Mesenchymal stem cell (in vitro differentiated cells and primary cell): ENCODE data around the gene EGFL8.

Experiments
- DNase-seq: peaks from one replicate; pipeline ENCODE4 v3.0.0-alpha.2; 2013
- H2AFZ ChIP-seq: one replicate; pipeline ENCODE4 v1.6.1; 2013; ENCODE audit warnings: low read depth, mild to moderate bottlenecking, control low read depth, inconsistent platforms, low read length, moderate library complexity
- H2AK5ac ChIP-seq: 2 replicates; pipeline ENCODE4 v1.6.1; 2013; ENCODE audit warnings: low read length, moderate library complexity, mild to moderate bottlenecking, inconsistent platforms; ENCODE audit not compliant: severe bottlenecking
- H2BK120ac ChIP-seq: one replicate; pipeline ENCODE4 v1.6.1; 2013; ENCODE audit warnings: low read depth, mild to moderate bottlenecking, inconsistent platforms, low read length, moderate library complexity
- H2BK12ac ChIP-seq, 2 experiments: one replicate each; pipeline ENCODE4 v1.6.1; 2013; ENCODE audit warnings: inconsistent platforms in 2 of 2, low read length in 2 of 2, mild to moderate bottlenecking in 2 of 2, moderate library complexity in 2 of 2, control low read depth in 1 of 2
- H2BK15ac ChIP-seq: one replicate; pipeline ENCODE4 v1.6.1; 2013; ENCODE audit warnings: mild to moderate bottlenecking, low read depth, inconsistent platforms; ENCODE audit not compliant: poor library complexity, severe bottlenecking
- H2BK5ac ChIP-seq: 2 replicates; pipeline ENCODE4 v1.6.1; 2013; ENCODE audit warnings: low read depth, mild to moderate bottlenecking, low read length, control low read depth, inconsistent platforms; ENCODE audit not compliant: poor library complexity, severe bottlenecking
- H3K14ac ChIP-seq, 2 experiments: one replicate each; pipeline ENCODE4 v1.6.1; 2013; ENCODE audit warnings: inconsistent platforms in 2 of 2, low read length in 2 of 2, control low read depth in 1 of 2, mild to moderate bottlenecking in 1 of 2, moderate library complexity in 1 of 2
- H3K18ac ChIP-seq, 2 experiments: one replicate each; pipeline ENCODE4 v1.6.1; 2013; ENCODE audit warnings: inconsistent platforms in 2 of 2, low read length in 2 of 2, control low read depth in 1 of 2, low read depth in 1 of 2, mild to moderate bottlenecking in 1 of 2
- H3K23ac ChIP-seq, 2 experiments: one replicate each; pipeline ENCODE4 v1.6.1; 2013; ENCODE audit warnings: inconsistent platforms in 2 of 2, low read length in 2 of 2, mild to moderate bottlenecking in 2 of 2, moderate library complexity in 2 of 2, control low read depth in 1 of 2
- H3K27ac ChIP-seq: 2 replicates; pipeline ENCODE4 v1.5.1; 2013; ENCODE audit warnings: mild to moderate bottlenecking, moderate library complexity, low read length, control low read depth, inconsistent platforms; ENCODE audit not compliant: poor library complexity, severe bottlenecking
- H3K27me3 ChIP-seq, 2 experiments: 2 replicates each; pipeline versions ENCODE4 v1.6.1 to v1.7.0; 2013; ENCODE audit warnings: low read length in 2 of 2, mild to moderate bottlenecking in 2 of 2, moderate library complexity in 2 of 2, control low read depth in 1 of 2, inconsistent platforms in 1 of 2; ENCODE audit not compliant: control insufficient read depth in 1 of 2, insufficient read depth in 1 of 2
- H3K36me3 ChIP-seq, 2 experiments: 2 replicates each; pipeline versions ENCODE4 v1.6.1 to v1.7.0; 2013; ENCODE audit warnings: low read length in 2 of 2, control low read depth in 1 of 2, inconsistent platforms in 1 of 2, low read depth in 1 of 2, mild to moderate bottlenecking in 1 of 2; ENCODE audit not compliant: insufficient read depth in 2 of 2, control insufficient read depth in 1 of 2
- H3K4ac ChIP-seq, 2 experiments: one replicate each; pipeline ENCODE4 v1.6.1; 2013; ENCODE audit warnings: inconsistent platforms in 2 of 2, low read length in 2 of 2, mild to moderate bottlenecking in 2 of 2, moderate library complexity in 2 of 2, control low read depth in 1 of 2, low read depth in 1 of 2
- H3K4me1 ChIP-seq: 2 replicates; pipeline ENCODE4 v1.6.1; 2013; ENCODE audit warnings: low read depth, low read length, control low read depth; ENCODE audit not compliant: control insufficient read depth, insufficient read depth
- H3K4me2 ChIP-seq: 2 replicates; pipeline ENCODE4 v1.6.1; 2013; ENCODE audit warnings: low read length, mild to moderate bottlenecking, inconsistent platforms; ENCODE audit not compliant: poor library complexity, severe bottlenecking
- H3K4me3 ChIP-seq, 2 experiments: 2 replicates each; pipeline versions ENCODE4 v1.5.1 to v1.7.0; 2013; ENCODE audit warnings: low read length in 2 of 2, mild to moderate bottlenecking in 2 of 2, control low read depth in 1 of 2, low read depth in 1 of 2; ENCODE audit not compliant: insufficient read depth in 1 of 2
- H3K79me1 ChIP-seq: replicated peaks from 2 replicates; pipeline ENCODE4 v1.6.1; 2013; ENCODE audit warnings: mild to moderate bottlenecking, control low read depth, low read length, inconsistent platforms; ENCODE audit not compliant: poor library complexity, severe bottlenecking
- H3K9ac ChIP-seq: 2 replicates; pipeline ENCODE4 v1.7.0; 2013; ENCODE audit warnings: mild to moderate bottlenecking, low read length, moderate library complexity
- H3K9me3 ChIP-seq: 2 replicates; pipeline ENCODE4 v1.7.0; 2013; ENCODE audit warnings: mild to moderate bottlenecking, low read length; ENCODE audit not compliant: control insufficient read depth
- H4K8ac ChIP-seq: one replicate; pipeline ENCODE4 v1.6.1; 2013; ENCODE audit warnings: inconsistent platforms, mild to moderate bottlenecking, low read length, moderate library complexity
- H4K91ac ChIP-seq: one replicate; pipeline ENCODE4 v1.6.1; 2013; ENCODE audit warnings: mild to moderate bottlenecking, low read length, inconsistent platforms
- WGBS: methylation state at CpG from one replicate; pipeline ENCODE4 v1.1.7; 2013; ENCODE audit warnings: mixed read lengths; 5-methylcytosine and 5-hydroxymethylcytosine counted together

Gene EGFL8

GRCh38 chr6:32188381-32189068, 24.1 kb downstream of the EGFL8 start:
- WGBS: 34% methylated on average over 13 of the region's 13 CpGs
- Histone ChIP-seq H3K4me3 (peak overlapping the region; percentile 66 to 94), H3K4ac (peak overlapping the region; percentile 20 to 87), H4K8ac (no peak overlapping the region), H4K91ac (no peak overlapping the region), H3K27ac (peak overlapping the region; percentile 55), H3K36me3 (peaks cover 33 to 36% of the 10 kb centered on the region in 2 experiments), H2BK5ac (no peak overlapping the region), H2BK12ac (no peak overlapping the region), H3K4me1 (peaks cover 42% of the 10 kb centered on the region), H3K27me3 (no peaks in the 10 kb centered on the region), H3K79me1 (peaks cover 20% of the 10 kb centered on the region), H3K4me2 (peak overlapping the region; percentile 81), H3K9me3 (no peaks in the 10 kb centered on the region), H2AK5ac (no peak overlapping the region), H2AFZ (no peak overlapping the region), H3K9ac (peak overlapping the region; percentile 94), H3K14ac (no peak overlapping the region), H3K23ac (peak overlapping the region in 1 of 2 experiments; percentile 46), H3K18ac (peak overlapping the region; percentile 16 to 81), H2BK120ac (peak overlapping the region; percentile 61), H2BK15ac (no peak overlapping the region)
- peak; percentile 48 for DNase-seq

- H2BK120ac ChIP-seq: peak overlapping the region; percentile 99
- peak overlapping the region; percentile 96 for H2BK15ac ChIP-seq
- peak overlapping the region in 1 of 2 experiments; percentile 57 for H3K23ac ChIP-seq
- DNase-seq: peak; percentile 14
- 2% methylated on average over 7 of the region's 10 CpGs for WGBS
- H3K4me3 ChIP-seq: peak overlapping the region; percentile 66 to 94
- peak overlapping the region; percentile 40 for H2BK5ac ChIP-seq
- H4K91ac ChIP-seq: no peak overlapping the region
- H2BK12ac ChIP-seq: peak overlapping the region in 1 of 2 experiments; percentile 45
- peaks cover 16% of the 10 kb centered on the region for H3K79me1 ChIP-seq
- no peaks in the 10 kb centered on the region for H3K9me3 ChIP-seq
- peak overlapping the region; percentile 77 to 87 for H3K4ac ChIP-seq
- peak overlapping the region; percentile 81 to 84 for H3K18ac ChIP-seq
- peak overlapping the region; percentile 81 for H3K4me2 ChIP-seq
- no peak overlapping the region for H2AFZ ChIP-seq
- H3K4me1 ChIP-seq: peaks cover 39% of the 10 kb centered on the region
- peaks cover 27 to 29% of the 10 kb centered on the region in 2 experiments for H3K36me3 ChIP-seq
- H3K27me3 ChIP-seq: no peaks in the 10 kb centered on the region
- peak overlapping the region; percentile 84 to 87 for H3K14ac ChIP-seq
- H4K8ac ChIP-seq: peak overlapping the region; percentile 48
- H3K9ac ChIP-seq: peak overlapping the region; percentile 94
- H3K27ac ChIP-seq: peak overlapping the region; percentile 55
- peak overlapping the region; percentile 74 for H2AK5ac ChIP-seq
Measured at GRCh38 chr6:32189069-32189741, 24.8 kb downstream of the EGFL8 start.

DNA sequence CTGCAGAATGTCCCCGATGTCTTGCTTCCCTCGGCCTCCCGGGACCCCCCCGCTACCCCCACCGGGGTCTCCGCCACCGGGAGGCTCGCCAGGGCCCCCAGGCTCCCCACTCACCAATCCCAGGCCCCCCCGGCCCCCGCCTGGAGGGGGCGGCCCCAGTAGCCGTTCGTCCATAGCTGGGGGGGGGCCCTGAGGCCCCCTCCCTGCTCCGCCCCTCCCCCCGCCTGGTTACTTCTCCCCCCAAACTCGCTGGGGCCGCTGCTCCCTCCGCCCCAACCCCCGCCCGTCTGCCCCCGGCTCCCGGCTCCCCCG, 25.3 kb downstream of the EGFL8 start:
- H3K27me3 ChIP-seq: no peaks in the 10 kb centered on the region
- peak overlapping the region; percentile 81 for H3K4me2 ChIP-seq
- H2BK15ac ChIP-seq: peak overlapping the region; percentile 96
- 2% methylated on average over 7 of the region's 23 CpGs for WGBS
- no peak overlapping the region for H2BK5ac ChIP-seq
- H2BK12ac ChIP-seq: no peak overlapping the region
- peak overlapping the region; percentile 77 to 87 for H3K4ac ChIP-seq
- H3K27ac ChIP-seq: peak overlapping the region; percentile 55
- H2AFZ ChIP-seq: no peak overlapping the region
- peaks cover 24 to 27% of the 10 kb centered on the region in 2 experiments for H3K36me3 ChIP-seq
- H3K23ac ChIP-seq: no peak overlapping the region
- no peak overlapping the region for H4K91ac ChIP-seq
- H2AK5ac ChIP-seq: no peak overlapping the region
- peak overlapping the region; percentile 81 to 84 for H3K18ac ChIP-seq
- peak overlapping the region; percentile 66 to 94 for H3K4me3 ChIP-seq
- H4K8ac ChIP-seq: peak overlapping the region; percentile 48
- H3K4me1 ChIP-seq: peaks cover 37% of the 10 kb centered on the region
- H3K79me1 ChIP-seq: peaks cover 14% of the 10 kb centered on the region
- H3K9me3 ChIP-seq: no peaks in the 10 kb centered on the region
- H3K9ac ChIP-seq: peak overlapping the region; percentile 94
- no peak for DNase-seq
- peak overlapping the region; percentile 99 for H2BK120ac ChIP-seq
- peak overlapping the region; percentile 84 to 87 for H3K14ac ChIP-seq
